Kidney capillary endothelial cell (primary cell): ENCODE data around the gene RNPC3.

Source experiments
- DNase-seq: peaks from one replicate; pipeline ENCODE4 v3.0.0-alpha.2; 2018; ENCODE audit warnings: low spot score

Gene RNPC3, protein sequence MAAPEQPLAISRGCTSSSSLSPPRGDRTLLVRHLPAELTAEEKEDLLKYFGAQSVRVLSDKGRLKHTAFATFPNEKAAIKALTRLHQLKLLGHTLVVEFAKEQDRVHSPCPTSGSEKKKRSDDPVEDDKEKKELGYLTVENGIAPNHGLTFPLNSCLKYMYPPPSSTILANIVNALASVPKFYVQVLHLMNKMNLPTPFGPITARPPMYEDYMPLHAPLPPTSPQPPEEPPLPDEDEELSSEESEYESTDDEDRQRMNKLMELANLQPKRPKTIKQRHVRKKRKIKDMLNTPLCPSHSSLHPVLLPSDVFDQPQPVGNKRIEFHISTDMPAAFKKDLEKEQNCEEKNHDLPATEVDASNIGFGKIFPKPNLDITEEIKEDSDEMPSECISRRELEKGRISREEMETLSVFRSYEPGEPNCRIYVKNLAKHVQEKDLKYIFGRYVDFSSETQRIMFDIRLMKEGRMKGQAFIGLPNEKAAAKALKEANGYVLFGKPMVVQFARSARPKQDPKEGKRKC

DNA sequence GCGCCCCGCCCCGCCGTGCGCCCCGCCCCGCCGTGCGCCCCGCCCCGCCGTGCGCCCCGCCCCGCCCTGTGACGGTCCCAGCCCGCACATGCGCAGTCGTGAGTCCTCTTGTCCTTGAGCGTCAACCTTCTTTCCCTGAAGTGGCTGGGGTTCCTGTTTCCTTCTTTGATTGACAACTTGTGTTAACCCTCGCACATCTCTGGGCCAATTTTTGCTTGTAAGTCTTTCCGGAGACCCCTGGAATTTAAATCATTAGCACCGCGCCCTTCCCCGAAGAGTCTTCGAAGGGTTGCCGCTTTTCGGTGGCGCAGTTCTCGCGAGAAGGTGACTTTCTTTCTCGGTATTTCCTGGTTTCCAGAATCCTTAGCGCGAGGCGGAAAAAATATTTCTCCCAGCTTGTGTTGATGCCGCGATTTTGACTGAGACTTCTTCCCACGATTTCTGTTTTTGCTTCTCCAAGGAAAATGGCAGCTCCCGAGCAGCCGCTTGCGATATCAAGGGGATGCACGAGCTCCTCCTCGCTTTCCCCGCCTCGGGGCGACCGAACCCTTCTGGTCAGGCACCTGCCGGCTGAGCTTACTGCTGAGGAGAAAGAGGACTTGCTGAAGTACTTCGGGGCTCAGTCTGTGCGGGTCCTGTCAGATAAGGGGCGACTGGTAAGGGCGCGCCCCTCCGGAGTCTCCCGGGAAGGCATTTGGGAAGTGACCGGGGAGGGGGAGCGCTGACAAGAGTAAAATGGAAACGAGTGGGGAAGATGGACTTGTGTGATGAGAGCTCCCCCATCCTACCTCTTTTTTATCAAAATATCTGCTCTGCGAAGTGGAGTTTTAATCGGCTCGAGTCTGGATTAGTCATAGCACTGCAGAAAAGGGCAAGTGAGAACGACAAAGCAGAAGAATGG is at the start of gene RNPC3:
RNPC3 (plus strand) TSS at position 93 of the 901 bp plus-strand sequence; CDS start at position 465, 372 bp downstream.
- DNase-seq, result peak; percentile 89

DNA sequence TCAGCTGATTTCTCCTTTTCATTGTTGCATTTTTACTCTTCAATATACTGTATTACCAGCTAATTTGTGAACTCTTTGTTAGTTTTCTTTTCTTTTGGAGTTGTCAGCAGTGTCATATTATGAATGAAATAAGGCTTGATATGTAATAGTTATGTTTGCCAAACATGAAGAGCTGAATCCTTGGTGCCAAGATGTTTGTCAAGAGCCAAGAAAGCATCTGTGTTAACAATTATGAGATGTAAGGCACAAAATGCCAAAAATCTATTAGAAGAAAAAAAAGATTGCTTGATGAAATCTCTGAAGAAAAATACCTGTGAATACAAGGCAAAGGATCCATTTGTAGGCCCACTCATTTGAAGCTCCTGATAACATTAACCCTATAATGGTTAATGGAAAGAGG is 48.4 kb upstream of the RNPC3 start:
- no peak for DNase-seq

DNA sequence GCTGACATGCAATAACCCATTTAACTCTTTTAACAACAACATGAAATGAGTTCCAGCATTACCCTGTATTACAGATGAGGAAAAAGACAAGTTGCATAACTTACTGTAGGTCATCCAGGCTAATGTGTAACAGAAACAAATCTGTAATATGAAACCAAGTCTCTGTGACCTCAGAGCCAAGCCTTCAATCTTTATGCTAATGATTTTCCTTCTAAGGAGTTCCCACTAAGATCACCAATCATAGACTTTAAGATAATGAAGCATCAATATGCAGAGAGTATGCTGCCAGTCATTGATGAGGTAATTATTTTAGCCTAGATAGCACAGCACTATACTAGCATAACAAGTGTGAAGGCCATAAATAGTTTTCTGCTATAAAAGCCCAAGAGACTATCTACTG is 35.6 kb upstream of the RNPC3 start:
- DNase-seq, result no peak

DNA sequence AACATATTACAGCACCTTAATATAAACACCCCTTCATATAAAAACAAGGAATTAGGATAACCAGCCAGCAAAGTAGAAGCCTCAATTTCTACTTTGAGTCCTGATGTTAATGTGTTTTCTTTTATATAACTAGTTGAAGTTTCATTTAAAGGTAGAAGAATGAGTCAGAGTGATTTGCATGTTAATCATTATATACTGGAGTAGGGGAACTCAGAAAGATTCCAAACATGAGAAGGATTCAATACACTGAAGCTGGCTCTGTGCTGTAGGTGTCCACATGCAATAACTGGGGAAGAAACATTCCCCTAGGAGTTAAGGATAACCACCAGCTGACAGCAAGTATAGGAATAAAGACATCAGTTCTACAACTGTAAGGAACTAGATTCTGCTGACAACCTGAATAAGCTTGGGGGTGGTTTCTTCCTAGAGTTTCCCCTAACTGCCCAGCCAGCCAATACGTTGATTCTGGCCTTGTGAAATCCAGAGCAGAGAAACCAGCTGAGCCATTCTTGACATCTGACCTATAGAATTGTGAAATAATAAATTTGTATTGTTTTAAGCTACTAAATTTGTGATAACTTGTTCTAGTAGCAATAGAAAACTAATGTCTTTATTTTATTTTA is 33.4 kb upstream of the RNPC3 start:
- no peak for DNase-seq

DNA sequence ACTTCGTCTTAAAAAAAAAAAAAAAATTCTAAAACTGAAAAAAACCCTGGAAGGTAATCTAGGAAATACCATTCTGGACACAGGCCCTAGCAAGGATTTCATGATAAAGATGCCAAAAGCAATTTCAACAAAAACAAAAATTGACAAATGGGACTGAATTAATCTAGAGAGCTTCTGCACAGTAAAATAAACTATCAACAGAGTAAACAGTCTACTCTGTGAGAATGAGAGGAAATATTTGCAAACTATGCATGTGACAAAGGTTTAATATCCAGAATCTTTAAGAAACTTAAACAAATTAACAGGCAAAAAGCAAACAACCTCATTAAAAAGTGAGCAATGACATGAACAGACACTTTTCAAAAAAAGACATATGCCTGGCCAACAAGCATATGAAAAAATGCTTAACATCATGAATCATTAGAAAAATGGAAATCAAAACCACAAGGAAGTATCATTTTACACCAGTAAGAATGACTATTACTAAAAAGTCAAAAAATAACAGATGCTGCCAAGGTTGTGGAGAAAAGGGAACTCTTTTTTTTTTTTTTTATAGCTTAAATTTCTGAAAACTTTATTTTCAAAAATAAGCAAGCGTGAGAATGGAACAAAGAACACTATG is 29.4 kb upstream of the RNPC3 start:
- DNase-seq, result no peak

DNA sequence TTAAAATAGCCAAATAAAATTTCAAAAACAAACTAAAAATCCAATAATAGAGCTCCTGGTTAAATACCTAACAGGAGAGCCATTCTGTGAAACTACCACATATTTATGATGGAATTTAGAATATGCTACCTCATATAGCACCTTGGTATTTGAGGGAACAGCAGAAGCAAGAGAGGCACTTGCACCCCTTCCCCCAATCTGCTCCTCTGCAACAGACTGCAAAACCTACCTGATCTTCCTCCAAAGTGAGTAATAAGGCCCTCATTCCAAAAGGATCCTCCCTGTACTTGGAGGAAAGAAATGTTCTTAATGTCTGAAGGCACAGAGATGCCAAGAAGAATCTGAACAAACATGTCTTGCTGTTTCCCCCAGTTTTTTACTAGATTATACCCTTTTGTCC is 28.1 kb upstream of the RNPC3 start:
- no peak for DNase-seq

DNA sequence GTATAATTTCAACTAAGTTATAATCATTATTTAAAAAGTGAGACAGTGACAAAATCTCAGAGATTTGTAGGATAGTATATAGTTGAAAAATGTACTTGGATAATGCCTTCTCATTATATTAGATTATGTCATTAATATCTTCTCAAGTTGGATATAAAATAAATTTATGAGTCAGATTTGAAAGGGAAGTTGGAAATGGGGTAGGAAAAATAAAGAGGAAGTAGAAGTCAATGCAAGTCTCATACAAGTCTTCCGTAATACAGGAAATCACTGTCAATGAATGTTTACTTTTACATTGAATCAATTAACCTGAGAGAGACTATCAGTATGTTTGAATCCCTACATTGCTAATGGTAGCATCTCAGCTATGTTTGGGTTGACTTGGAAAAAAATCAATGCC is 16.2 kb upstream of the RNPC3 start:
- no peak for DNase-seq

DNA sequence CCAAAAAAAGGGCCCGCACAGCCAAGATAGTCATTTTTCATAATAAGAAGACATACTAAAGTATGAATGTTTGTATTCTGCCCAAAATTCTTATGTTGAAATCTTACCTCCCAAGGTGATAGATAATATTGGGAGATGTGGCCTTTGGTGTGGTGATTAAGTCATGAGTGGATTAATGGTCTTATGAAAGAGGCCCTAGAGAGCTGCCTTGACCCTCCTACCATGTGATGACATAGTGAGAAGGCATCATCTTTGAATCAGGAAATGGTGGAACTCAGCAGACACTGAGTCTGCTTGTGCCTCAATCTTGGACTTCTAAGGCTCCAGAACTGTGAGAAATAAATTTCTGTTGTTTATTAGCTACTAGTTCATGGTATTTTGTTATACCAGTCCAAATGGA is 11.8 kb upstream of the RNPC3 start:
- DNase-seq, result peak; percentile 31

DNA sequence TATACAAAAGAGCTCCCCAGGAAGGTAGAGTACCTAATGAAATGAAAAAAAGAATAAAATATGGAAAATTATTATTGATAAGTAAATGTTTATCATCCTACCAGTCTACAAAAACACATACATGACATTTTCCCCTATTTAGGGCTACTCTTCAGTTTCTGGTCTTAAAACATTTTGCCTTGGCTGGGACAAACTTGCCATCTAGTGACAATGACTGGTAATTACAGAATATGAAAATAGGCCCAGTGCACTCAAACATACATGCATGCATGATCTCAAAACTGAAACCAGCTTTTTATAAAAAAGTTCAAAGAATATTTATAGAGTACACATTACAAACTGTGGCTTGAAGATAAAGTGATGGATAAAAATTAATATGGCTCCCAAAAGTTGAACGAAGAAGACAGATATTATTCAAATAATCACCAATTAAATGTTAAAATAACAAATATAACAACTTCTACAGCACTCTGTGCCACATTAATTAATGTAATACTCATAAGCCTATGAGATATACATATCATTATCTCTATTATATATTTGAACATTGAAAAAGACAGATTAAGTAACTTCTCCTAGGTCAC is 10.5 kb upstream of the RNPC3 start:
- peak; percentile 58 for DNase-seq

DNA sequence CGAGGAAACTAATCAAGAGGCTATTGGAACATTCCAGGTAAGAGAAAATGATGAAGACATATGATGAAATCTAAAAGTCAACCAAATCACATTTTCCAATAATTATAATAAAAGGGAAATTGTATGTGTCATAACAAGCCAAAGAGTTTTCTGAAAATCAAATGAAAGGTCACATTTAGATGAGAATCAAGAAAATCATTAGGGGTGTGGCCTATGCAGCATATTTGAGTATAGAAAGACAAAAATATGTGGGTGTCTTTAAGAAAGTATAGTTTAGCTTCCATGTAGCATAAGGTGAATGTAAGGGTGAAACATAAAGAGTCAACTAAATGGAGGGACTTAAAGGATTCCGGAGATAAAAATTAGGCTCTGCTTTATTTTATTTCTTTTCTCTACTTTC is 9.2 kb upstream of the RNPC3 start:
- DNase-seq, result no peak

DNA sequence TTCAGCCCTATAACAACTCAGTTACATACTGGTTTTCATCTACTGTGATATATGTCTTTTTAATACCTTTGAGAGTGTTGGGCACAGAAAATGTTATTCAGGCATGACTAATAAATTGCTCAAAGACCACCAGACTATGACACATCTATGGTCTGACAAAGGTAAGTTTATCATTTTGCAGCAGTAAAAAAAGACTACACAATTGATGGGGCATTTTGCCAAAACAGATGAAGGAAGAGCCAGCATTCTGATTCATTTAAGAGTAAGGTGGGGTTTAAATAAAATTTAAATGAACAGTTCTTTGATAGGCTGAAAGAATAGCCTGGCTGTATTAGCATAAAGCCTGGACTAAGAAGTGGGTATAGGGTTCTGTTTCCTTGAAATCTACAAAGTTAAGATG is 8.8 kb upstream of the RNPC3 start:
- DNase-seq, result peak; percentile 84

DNA sequence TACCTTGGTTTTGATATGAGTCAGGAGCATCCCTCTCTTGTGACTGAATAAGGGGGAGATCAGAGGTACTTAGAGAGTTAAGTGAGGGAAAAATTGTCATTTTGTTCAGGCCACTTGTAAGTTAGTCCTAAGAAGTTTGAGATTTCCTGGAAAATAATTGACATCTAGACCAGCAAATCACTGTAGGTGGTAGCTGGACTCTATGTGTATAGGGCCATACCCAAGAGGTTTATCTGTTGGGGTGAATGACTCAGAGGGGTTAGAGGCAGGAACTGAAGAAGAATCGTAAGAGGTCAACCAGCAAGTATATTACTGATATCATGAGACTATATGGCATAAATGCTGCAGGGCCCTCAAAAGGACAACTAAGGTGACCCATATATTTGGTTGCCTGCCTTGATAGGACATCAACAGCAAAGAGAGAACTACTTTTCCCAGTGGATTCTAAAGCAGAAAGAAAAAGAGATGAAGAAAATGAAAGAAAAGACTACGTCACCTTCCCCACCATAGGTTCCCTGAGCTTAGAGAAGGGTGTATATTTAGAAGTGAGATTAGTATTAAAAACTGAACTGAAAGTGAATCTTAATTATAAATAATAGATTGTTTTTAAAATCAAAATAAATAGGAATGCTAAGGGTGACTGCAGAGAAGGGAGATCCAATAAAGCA is 8.0 kb upstream of the RNPC3 start:
- DNase-seq, result no peak

DNA sequence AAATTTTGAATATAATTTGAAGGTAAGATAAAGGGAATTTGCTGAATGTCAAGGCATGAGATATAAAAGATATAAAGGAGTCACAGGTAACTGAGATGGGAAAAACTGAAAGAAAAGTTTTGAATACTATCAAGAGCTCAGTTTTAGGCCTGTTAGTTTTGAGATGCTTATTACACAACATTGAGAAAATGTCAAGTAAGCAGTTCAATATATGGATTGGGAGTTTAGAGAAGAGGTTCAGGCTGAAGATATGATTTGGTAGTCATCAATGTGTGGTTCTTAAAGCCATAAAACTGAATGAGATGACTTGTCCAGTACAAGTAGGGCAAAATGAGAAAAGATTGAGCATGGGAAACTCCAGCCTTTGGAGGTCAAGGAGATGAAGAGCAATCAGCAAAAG is 4.7 kb upstream of the RNPC3 start:
- no peak for DNase-seq

DNA sequence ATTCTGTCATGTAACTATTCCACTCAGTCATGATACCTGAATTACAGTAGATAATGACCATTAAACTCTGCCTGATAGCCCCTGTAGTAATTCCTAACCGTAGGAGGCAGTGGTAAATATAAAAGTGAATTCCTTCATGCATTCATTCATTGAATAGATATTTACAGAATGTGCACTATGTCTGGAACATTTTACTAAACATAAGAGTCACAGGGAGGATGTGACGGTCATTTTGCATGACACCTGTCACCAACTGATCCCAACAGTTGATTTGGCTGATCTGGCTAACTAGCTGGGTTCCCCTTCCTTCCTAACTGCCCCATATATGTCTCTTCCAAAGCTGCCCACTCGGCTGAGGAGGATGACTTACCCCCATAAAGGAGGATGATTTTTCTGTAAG is 2.2 kb upstream of the RNPC3 start:
- DNase-seq, result no peak

DNA sequence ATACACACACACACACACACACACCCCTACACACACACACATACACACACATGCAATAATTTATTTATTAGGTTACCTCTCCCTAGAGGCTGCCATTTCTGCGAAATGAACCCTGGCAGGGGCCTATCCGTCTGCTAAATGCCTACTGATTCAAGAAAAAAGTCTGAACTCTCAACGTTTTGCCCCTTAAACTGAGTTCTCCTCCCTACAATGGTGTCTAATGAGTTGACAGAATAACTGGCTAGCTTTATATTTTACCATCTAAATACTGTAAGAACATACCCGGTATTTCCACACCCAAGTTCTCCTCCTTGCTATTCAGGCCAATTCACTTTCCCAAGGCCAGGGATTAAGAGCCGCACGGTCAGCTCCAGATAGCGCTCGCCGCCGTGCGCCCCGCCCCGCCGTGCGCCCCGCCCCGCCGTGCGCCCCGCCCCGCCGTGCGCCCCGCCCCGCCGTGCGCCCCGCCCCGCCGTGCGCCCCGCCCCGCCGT is 339 bp upstream of the RNPC3 start:
- peak; percentile 43 for DNase-seq

DNA sequence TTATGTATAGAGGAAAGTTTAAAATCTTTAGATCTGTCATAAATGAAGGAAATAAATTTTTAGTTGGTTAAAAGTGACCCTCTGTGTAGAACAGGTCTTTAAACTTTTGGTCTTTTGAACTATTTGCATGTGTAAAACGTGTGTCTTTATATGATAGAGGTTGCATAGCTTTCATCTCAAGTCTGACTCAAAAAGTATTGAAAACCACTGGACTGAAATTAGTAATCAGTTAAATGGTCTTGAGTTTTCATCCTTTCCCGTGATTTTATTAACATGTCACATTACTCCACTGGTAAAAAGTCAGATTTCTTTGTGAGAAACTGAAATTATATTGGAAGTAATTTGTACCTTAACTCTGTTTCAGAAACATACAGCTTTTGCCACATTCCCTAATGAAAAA is 1.8 kb downstream of the RNPC3 start:
- DNase-seq, result no peak

DNA sequence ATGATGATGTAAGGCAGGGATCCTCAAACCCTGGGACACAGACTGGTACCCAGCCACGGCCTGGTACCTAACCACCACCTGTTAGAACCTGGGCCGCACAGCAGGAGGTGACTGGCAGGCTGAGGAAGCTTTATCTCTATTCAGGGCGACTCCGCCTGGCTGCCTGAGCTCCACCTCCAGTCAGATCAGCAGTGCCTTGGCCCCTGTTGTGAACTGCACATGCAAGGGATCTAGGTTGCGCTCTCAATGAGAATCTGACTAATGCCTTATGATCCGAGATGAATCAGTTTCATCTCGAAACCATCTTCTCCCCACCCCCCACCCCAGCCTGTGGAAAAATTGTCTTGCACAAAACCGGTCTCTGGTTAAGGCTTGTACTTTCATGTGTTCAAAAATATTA is 4.2 kb downstream of the RNPC3 start:
- DNase-seq, result no peak

DNA sequence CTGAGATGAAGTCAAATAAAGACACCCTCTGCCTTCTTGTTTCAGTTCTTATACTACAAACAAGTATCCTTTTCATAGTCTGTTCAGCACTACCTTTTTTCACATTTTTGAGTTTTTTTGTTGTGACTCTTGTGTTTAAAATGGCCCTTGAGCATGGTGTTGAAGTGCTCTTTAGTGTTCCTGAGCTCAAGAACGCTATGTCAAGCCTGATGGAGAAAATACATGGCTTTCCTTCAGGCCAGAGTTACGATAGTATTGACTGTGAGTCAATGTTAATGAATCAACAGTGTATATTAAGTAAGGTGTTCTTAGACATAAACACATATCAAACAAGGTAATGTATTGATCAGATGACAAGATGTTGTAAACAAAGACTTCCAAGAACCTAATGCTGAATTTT is 12.7 kb downstream of the RNPC3 start:
- no peak for DNase-seq

DNA sequence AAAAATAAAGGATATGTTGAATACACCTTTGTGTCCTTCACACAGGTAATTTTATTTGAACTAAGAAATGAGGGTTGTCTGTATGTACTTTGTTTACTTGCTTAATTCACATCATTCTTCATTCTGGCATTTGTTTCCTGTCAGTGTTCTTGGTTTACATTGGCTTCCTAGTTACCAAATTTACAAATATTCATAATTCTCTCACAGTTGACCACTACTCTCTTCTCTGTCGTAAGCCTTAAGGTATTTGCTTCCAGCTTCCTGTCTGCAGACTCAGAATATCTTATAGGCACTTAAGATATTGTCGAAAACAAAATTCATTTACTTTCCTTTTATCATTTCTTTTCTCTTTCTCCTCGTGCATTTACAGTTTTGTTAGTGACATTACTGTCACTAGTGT is 15.9 kb downstream of the RNPC3 start:
- DNase-seq, result no peak

DNA sequence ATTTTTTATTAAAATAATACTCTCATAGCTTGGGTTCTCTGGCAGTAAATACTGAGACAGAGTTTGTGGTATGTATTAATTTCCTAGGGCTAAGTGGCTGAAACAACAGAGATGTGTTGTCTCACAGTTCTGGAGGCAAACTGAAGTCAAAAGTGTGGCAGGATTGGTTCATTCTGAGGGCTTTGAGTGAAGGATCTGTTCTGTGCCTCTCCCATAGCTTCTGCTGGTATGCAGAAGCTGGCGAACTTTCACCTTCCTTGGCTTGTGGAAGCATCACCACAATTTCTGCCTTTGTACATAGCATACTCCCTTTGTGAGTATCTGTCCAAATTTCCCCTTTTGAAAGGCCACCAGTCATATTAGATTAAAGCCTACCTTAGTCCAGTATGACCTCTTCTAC is 21.0 kb downstream of the RNPC3 start:
- no peak for DNase-seq

DNA sequence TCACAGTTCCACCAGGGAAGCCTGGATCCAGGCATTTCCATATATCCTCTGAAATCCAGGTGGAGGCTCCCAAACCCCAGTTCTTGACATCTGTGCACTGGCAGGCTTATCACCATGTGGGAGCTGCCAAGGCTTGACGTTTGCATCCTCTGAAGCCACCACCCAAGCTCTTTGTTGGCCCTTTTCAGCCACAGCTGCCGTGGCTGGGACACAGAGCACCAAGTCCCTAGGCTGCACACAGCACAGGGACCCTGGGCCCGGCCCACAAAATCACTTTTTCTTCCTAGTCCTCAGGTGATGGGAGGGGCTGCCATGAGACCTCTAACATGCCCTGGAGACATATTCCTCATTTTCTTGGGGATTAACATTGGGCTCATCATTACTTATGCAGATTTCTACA is 22.3 kb downstream of the RNPC3 start:
- no peak for DNase-seq
